NCI-H1417 treated with DMSO at 0.1 percent for 48 hours (cell line): ENCODE data around the gene NRBF2.
"Not testable (repeated sequence)": the region's sequence is repeated elsewhere in the genome, so short reads cannot be mapped to it uniquely, and the experiment has no call there.

Experiments
- DNase-seq: peaks from one replicate; lab custom pipeline; 2025; lab: John Stamatoyannopoulos, UW

The NRBF2 gene

DNA sequence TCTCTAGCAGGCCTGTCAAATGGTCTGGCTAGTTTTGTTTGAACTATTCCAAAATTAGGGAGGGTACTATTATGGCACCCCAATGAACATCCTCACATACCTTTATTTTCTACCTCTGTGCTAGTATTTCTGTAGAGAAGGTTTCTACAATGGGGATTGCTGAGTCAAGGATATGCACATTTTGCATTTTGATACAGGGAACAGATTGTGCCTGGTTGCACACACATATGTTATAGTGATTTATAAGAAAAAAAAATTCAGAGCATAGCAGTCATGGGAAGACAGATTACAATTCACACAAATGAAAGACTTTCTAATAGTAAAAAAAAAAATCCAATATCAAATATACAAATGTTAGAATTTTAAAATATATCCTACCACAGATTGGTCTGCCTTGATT is 14.1 kb upstream of the NRBF2 start:
- DNase-seq, result no peak

DNA sequence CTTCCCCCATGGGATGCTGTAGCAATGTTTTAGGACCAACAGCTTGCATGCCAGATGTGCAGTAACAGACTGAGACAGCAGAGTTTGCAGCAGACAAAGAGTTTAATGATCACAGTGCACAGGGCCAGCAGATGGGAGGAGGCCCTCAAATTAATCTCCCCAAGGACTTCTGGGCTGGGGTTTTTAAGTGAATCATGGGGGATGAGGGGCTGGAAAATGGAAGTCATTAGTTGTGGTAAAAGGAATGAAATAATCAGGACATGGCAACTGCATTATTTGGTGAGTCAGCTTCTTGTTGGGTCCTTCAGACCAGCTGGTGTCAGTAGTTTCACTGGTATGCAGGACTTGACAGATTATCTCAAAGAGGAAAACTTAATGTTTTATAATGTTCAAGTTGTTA is 12.6 kb upstream of the NRBF2 start:
- no peak for DNase-seq

DNA sequence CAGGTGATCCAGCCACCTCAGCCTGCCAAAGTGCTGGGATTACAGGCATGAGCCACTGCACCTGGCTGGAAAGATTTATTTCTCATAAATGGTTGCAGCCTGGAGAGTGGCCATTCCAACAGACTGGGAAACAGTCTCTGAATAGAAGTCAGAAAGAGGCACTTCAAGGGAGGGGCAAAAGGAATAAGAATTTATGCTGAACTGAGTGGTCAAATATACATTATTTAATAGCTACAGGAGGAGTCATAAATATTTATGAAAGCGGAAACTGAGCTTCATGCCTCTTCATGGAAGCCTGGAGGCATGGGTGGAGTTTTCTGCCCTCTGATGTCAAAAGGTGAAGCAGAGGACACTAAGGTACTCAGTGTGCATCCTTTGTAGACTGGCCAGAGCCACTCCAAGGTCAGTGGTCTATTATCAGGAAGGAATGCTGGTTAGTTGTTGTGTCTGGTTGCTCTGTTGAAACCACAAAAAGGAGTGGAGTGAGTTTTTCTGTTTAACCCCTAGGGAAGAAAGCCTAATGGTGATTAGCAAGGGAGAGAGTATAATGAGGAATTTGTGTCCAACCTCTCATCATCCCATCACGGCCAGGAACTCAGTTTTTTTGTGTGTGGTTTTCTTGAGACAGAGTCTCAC is 9.3 kb upstream of the NRBF2 start:
- DNase-seq, result no peak

DNA sequence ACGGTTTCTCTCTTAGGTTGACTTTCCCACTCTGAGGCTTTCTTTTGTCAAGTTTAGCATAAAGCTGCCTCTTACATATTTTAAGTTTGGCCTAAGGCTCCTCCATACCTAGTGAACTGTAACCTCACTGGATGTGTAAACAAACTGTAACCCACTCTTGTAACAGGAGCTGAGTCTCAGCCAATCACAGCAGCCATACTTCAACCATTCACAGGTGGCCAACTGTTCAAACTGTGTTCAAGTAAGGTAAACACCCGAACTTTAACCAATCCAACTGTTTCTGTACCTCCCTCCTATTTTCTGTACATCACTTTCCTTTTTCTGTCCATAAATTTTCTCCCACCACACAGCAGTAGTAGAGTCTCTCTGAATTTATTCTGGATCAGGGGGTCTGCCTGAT is 7.7 kb upstream of the NRBF2 start:
- no peak for DNase-seq

DNA sequence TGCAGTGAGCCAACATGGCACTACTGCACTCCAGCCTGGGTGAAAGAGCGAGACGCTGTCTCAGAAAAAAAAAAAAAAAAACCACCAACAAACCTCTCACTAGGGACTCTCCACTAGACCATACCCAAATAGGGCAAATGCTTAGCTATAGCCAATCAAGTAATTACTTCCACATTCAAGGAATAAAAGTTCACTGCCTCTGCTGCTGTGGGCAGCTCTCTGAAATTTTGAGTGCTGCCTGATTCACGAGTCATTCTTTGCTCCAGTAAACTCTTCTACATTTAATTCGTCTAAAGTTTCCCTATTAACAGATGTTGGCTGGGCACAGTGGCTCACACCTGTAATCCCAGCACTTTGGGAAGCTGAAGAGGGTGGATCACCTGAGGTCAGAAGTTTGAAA is 4.7 kb upstream of the NRBF2 start:
- no peak for DNase-seq

DNA sequence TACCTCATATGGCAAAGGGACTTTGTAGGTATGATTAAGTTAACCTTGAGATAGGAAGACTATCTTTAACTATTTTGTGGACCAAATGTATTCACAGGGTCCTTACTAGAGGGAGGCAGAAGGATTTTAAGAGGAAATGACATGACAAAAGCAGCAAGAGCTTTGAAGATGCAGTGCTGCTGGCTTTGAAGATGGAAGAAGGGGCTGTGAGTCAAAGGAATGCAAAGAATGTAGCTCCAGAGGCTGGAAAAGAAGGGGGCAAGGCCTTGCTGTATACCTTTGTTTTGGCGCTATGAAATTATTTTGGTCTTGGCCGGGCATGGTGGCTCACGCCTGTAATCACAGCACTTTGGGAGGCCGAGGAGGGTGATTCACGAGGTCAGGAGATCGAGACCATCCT is 3.2 kb upstream of the NRBF2 start:
- DNase-seq, result no peak

DNA sequence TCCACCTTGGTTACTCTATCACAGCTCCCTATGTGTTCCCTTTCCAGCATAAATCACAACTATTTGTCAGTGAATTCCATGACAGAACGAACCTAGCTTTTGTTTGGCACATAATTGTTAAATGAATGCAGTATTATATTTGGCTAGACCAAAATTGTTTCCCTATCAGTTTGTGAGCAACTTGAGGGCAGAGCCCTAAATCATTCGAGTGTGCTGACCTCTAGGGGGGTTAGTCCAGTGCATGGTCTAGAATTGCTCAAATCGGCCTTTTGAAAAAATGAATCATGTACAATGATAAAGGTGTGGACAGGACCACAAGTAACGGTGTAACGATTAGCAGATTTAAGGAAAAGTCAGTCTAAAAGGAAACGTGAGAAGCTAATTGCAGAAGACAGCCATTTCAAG is 475 bp upstream of the NRBF2 start:
- DNase-seq, result no peak

DNA sequence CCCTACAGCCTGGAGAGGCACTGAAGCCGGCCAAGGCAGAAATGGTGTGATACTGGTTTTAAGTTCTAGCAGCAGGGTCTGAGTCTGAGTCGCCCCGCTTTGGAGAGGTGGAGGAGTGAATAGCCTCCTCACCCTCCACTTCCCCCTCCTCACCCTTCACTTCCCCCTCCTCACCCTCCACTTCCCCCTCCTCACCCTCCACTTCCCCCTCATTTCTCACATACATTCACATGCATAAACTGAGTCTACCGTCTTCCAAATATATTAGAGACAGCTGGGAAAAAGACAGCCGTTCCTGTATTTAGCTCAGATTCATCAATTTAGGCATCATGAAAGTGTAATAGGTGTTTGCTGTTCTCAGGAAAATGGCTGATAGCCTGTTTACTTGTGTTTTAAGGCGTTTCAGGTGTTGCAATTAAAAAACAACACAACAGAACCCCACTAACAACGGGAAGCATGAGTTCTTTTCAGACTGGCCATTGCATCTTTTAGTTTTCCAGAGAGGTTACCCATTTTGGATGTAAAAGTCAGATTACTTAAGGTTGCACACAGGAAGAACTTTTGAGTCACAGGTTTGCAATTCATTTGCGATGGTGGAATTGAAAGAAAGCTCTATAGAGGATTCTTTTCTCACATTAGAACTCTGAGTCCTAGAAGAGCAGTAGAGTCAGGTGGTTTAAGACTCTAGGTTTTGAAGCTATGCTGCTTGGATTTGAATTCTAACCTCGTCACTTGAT is 861 bp downstream of the NRBF2 start:
- DNase-seq, result no peak

DNA sequence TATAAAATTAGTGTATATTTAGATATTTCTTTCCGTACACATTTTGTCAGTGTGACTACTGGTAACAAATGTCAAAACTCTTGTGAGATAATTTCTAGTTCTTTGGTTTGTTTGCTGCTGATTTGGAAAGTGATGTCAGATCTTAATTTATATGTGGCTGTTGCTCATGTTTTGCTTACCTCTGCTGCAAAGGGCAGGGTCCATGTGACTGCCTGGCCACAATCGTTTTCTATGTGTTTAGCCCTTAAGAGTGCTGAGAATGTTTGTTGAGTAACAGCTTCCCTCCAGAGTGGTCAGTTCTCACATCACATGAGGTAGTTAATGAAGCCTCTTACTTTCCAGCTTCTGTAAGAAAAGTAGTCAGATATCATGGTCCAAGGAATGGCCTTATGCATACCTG is 4.2 kb downstream of the NRBF2 start:
- no peak for DNase-seq

DNA sequence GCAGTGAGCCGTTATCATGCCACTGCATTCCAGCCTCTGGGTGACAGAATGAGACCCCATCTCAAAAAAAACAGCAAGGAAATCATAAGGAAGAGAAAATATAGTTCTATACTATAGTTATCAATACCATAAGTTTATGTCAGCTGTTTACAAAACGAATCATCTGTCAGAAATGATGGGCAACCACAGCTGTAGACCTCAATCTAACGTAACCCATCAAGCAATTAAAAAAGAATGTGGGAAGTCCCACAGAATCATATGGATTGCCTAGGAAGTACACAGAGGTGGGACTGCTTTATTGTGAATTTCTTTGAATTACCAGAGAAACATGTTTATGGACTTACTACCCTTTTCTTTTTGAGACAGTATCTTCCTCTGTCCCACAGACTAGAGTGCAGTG is 6.9 kb downstream of the NRBF2 start:
- no peak for DNase-seq

DNA sequence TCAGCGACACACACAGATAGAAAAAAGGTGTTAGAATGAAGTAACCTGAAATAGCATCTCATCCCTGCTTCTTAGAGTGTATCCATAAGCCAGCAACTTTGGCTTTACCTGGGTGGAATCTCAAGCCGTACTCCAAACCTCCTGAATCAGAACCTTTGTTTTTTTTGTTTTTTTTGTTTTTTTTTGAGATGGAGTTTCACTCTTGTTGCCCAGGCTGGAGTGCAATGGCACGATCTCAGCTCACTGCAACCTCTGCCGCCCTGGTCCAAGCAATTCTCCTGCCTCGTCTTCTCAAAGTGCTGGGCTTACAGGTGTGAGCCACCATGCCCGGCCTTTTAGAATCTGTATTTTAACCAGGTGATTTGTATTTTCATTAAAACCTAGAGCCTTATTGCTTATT is 9.0 kb downstream of the NRBF2 start:
- no peak for DNase-seq

DNA sequence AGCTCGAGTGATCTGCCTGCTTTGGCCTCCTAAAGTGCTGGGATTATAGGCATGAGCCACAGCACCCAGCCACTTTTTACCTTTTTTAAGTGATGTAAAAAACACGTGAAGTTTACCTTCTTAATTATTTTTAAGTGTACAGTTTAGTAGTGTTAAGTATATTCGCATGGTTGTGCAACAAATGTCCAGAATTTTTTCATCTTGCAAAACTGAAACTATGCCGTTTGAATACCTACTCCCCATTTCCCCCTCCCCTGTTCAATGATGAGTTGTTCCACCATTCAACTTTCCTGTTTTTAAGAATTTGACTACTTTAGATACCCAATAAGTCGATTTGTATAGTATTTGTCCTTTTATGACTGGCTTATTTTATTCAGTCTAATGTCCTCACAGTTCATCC is 10.9 kb downstream of the NRBF2 start:
- DNase-seq, result no peak

DNA sequence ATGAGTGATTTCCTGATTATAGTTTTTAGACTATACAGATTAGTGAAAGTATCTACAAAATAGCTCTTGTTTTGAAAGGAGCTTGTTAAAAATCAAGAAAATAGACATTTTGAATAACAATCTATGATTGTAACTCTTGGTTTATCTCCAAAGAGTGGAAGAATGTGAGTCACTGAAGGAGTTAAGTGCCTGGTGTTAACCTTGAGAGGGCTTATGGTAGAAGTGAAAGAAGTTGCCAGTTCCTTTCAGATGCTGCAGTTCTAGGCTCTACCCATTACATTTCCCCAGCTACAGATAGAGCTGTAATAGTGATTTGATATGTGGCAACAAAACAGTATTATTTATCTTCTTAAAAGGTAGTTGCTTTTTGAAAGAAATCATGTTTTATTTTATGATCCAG is 12.7 kb downstream of the NRBF2 start:
- DNase-seq, result no peak

DNA sequence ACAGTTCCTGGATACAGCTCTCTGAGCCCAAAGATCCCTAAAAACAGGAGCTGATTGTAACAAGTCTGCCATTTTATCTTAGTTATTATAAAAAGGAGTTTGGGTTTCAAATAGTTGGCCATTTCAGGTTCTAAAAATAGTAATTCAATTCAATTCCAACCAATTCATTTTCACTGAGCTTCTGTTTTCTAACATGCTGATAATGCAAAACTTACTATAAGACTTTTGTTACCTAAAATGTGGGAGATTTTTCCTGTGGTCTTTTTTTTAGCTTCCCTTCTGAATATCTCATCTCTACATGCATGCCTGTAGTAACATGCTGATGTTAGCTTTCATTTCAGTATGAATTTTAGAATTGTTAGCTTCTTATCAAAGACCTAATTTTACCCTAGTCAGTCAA is 13.4 kb downstream of the NRBF2 start:
- no peak for DNase-seq

DNA sequence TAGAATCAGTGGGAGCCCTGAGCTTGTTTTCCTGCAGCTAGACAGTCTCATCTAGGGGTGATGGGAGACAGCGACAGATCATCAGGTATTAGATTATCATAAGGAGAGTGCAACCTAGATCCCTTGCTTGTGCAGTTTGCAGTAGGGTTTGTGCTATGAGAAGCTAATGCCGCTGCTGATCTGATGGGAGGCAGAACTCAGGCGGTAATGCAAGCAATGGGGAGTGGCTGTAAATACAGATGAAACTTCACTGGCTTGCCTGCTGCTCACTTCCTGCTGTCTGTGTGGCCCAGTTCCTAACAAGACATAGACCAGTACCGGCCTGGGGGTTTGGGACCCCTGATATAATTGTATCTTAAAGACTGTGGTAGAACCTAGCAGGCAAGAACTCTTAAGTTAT is 17.6 kb downstream of the NRBF2 start:
- no peak for DNase-seq

DNA sequence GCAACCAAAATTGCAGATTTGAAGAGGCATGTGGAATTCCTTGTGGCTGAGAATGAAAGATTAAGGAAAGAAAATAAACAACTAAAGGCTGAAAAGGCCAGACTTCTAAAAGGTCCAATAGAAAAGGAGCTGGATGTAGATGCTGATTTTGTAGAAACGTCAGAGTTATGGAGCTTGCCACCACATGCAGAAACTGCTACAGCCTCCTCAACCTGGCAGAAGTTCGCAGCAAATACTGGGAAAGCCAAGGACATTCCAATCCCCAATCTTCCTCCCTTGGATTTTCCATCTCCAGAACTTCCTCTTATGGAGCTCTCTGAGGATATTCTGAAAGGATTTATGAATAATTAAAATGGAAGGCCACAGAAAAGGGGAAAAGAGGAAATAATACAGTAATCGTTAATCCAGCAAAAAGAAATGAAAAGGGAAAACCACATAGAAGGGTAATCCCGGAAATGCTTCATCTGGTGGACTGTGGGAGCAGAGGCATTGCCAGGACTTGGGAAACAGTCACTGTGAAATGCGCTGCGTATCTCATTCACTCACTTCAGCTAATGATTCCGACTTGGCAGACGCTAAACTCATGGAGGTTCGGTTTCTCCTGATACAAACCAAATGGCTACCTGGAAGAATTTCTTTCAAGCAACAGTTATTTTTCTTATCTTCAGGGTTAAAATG is 20.9 kb downstream of the NRBF2 start:
- not testable (repeated sequence) for DNase-seq

DNA sequence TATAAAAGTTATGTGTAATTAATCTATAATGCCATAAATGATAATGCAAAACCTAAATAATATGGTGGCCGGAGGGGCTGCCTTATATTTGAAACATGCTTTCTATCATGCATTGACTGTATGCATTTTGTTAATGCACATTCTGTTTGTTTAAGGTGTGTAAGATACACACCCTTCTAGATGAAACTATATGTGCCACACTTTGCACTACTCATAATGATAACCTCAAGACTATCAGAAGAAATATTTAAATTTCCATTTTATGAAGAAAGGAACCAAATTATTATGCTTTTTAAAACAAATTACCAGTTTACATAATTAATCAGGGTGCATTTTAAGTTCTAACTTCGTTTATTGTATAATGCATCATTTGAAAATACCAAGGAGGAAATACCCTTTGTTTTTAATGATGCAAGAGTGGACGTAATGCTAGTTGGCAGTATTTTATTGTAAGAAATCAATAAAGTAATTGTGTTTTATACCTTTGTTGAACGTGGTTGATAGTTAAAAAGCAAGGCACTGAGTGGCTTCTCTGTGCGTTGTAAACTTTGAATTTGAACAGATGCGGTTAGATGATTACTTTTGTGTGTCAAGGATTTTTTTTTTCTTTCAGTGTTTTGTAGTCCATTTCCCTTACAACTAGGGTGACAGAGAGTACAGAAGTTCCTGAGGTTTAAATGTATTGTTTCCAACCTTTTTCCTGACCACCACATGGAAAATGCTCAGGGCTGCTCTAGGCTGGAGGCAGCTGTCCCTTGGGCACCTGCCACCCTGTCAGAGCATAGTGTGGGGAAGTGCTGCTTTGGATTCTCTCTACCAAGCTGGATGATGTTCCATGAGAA is 21.6 kb downstream of the NRBF2 start:
- no peak for DNase-seq

DNA sequence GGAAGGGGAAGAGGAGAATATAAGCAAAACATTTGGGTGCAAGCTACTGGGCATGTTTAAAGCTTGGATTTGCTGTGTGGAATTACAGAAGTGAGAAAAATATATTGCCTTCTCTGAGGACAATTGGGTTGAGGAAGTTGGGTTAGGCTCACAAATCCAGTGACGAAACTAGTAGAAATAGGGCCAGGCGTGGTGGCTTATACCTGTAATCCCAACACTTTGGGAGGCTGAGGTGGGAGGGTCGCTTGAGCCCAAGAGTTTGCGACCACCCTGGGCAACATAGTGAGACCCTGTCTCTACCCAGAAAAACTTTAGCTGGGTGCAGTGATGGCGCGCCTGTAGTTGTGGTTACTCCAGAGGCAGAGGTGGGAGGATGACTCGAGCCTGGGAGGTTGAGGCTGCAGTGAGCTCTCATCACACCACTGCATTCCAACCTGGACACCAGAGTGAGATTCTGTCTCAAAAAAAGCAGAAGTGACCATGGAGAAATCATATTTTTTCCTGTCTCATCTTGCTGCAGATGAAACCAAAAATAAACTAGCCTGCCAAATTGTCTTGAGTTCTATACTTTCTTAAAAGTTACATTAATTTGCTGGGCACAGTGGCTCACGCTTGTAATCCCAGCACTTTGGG is 22.4 kb downstream of the NRBF2 start:
- DNase-seq, result no peak

DNA sequence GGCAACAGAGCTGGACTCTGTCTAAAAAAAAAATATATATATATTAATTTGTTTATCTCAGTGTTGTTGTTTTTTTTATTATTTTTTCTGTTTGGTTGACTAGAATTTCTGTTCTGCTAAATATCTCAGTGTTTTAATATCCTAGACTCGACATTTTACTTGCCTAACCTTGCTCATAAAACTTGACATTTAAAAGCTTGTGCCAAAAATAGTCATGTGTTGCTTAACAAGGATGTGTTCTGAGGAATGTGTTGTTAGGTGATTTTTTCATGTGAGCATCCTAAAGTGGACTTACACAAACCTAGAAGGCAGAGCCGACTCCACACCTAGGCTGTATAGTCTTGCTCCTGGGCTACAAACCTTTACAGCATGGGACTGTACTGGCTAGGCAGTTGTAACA is 23.1 kb downstream of the NRBF2 start:
- no peak for DNase-seq

DNA sequence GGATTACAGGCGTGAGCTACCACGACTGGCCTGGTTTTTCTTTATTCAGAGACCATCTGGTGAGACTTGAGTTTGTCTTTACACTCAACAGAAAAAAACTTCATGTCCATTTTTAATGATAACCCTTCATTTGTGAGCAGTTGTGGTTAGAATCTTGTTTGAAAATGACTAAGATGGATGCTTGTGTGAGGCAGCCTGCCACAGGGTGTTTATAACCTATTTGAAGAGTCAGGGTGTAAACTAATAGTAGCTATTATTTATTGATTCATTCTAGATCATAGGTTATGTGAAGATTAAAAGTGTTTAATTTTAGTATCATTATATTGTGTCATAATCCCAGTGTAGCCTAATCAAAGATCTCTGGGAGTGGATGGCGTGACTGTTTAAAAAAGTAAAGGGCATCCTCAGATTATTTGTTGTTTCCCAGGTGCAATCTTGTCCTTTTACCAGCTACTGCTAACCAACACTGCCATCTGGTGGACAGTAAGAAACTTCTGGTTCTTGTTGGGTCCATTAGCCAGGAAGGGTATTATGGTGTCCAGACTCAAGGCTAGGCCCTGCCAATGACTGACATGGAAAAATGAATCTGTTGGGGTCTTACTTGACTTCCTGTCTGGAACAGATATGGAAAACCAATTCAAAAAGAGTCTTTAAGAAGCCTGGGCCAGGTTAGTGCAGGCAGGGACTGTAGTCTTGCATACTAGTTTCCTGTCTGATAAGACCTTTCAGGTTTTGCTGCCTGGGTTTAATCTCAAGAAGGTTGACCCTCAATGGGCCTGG is 24.9 kb downstream of the NRBF2 start:
- peak; percentile 1 for DNase-seq

DNA sequence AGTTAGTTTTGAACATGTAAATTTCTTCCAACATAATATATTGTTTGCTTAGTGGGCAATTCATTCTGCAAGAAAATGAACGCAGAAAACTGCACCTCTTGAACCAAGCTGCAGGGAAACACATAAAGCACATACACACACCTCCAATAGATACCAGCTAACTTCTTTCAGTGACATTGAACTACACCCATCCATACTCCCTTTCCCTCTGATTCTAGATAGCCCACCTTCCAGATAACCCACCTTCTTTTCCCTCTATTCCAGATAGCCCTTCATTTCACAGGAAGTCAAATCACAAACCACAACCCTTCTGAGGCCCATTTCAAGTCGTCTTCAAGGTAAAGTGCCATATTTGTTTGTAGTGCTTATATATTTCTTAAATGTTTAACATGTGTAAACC is 28.5 kb downstream of the NRBF2 start:
- DNase-seq, result no peak
